B cell (primary cell): ENCODE data around the gene EPB41L4A. TPM values are rescaled to one million over a fixed set of nuclear protein-coding genes. Genes with fewer than 3 reads are reported as not detected.

Experiments used
- ATAC-seq: fragments of 200-7000 bp; cut with Tn5 transposase; one replicate; pipeline ENCODE4 v1.10.0; 2021; ENCODE audit warnings: low read depth, mild to moderate bottlenecking, moderate number of reproducible peaks, moderate library complexity
- CTCF ChIA-PET: fragments of 350-600 bp; sonication (Branson Sonifier 250); formaldehyde crosslinking; loops from one replicate; lab custom pipeline; 2021; ENCODE audit warnings: antibody characterized with exemption, inconsistent platforms; lab: Charles Lee
- POLR2A ChIA-PET: fragments of 350-600 bp; sonication (Branson Sonifier 250); formaldehyde crosslinking; loops from one replicate; lab custom pipeline; 2021; ENCODE audit warnings: antibody characterized with exemption; lab: Charles Lee
- DNase-seq: peaks from one replicate; pipeline ENCODE4 v3.0.0; 2013
- H2AFZ ChIP-seq: 2 replicates; pipeline ENCODE4 v1.6.1; 2012; ENCODE audit warnings: mild to moderate bottlenecking, low read depth, low read length; ENCODE audit not compliant: insufficient read depth, poor library complexity, severe bottlenecking
- H3K27ac ChIP-seq, 2 donors: 1 replicate in 1 of 2; 2 replicates in 1 of 2; pipeline ENCODE4 v1.5.1; 2012 to 2013; ENCODE audit warnings: low read length in 2 of 2, mild to moderate bottlenecking in 2 of 2, moderate library complexity in 1 of 2
- H3K27me3 ChIP-seq, 4 experiments: fragments of 200-600 bp in 1 of 4; sonication (generic) in 1 of 4; replicated peaks in 1 of 4; 1 replicate in 2 of 4; 2 replicates in 2 of 4; pipeline versions ENCODE4 v1.6.1 to v1.7.0; 2013 to 2016; ENCODE audit warnings: low read length in 3 of 4, mild to moderate bottlenecking in 2 of 4, mixed read lengths in 1 of 4, moderate library complexity in 1 of 4; ENCODE audit not compliant: insufficient read depth in 4 of 4, control insufficient read depth in 3 of 4; ENCODE audit errors: control extremely low read depth in 1 of 4
- H3K36me3 ChIP-seq, 2 experiments: replicated peaks in 1 of 2; 1 replicate in 1 of 2; 2 replicates in 1 of 2; pipeline versions ENCODE4 v1.6.1 to v1.7.1; 2013; ENCODE audit warnings: low read length in 1 of 2; ENCODE audit not compliant: insufficient read depth in 2 of 2, control insufficient read depth in 1 of 2; ENCODE audit errors: control extremely low read depth in 1 of 2, extremely low read depth in 1 of 2
- H3K4me1 ChIP-seq, 2 donors: fragments of 200-600 bp in 1 of 2; sonication (generic) in 1 of 2; 1 replicate in 1 of 2; 2 replicates in 1 of 2; pipeline versions ENCODE4 v1.5.1 to v1.6.1; 2013 to 2017; ENCODE audit warnings: low read length in 2 of 2; ENCODE audit not compliant: control insufficient read depth in 2 of 2, insufficient read depth in 2 of 2
- H3K4me2 ChIP-seq: replicated peaks from 2 replicates; pipeline ENCODE3; 2012; ENCODE audit warnings: mild to moderate bottlenecking, low read depth, low read length; ENCODE audit not compliant: poor library complexity, severe bottlenecking
- H3K4me3 ChIP-seq, 5 experiments: fragments of 200-600 bp in 1 of 5; sonication (generic) in 1 of 5; 1 replicate in 3 of 5; 2 replicates in 2 of 5; pipeline versions ENCODE4 v1.5.1 to v1.7.0; 2011 to 2016; ENCODE audit warnings: low read length in 4 of 5, mild to moderate bottlenecking in 4 of 5, low read depth in 2 of 5, control low read depth in 1 of 5, moderate library complexity in 1 of 5; ENCODE audit not compliant: insufficient read depth in 1 of 5; ENCODE audit errors: control extremely low read depth in 1 of 5, extremely low read depth in 1 of 5
- H3K79me2 ChIP-seq: fragments of 200-600 bp; sonication (generic); one replicate; pipeline ENCODE4 v1.6.0; 2016; ENCODE audit warnings: low read length; ENCODE audit not compliant: control insufficient read depth, insufficient read depth
- H3K9ac ChIP-seq: fragments of 200-600 bp; sonication (generic); 2 replicates; pipeline ENCODE4 v1.6.1; 2017; ENCODE audit warnings: mild to moderate bottlenecking, low read length, moderate library complexity
- H3K9me3 ChIP-seq, 3 donors: one replicate each; pipeline versions ENCODE4 v1.6.1 to v1.7.1; 2013; ENCODE audit warnings: low read length in 2 of 3; ENCODE audit not compliant: control insufficient read depth in 2 of 3, insufficient read depth in 1 of 3; ENCODE audit errors: control extremely low read depth in 1 of 3
- H4K20me1 ChIP-seq: 2 replicates; pipeline ENCODE4 v1.6.0; 2012; ENCODE audit warnings: mild to moderate bottlenecking, low read length; ENCODE audit not compliant: insufficient read depth, control insufficient read depth, poor library complexity, severe bottlenecking
- H3K27ac Mint-ChIP-seq: one replicate; pipeline ENCODE4 v1.8.0; 2021; ENCODE audit warnings: mixed read lengths
- H3K27me3 Mint-ChIP-seq: one replicate; pipeline ENCODE4 v1.8.0; 2021; ENCODE audit warnings: mixed read lengths
- H3K4me1 Mint-ChIP-seq: one replicate; pipeline ENCODE4 v1.8.0; 2021; ENCODE audit warnings: mixed read lengths
- H3K4me3 Mint-ChIP-seq: one replicate; pipeline ENCODE4 v1.8.0; 2021; ENCODE audit warnings: mixed read lengths
- H3K9me3 Mint-ChIP-seq: one replicate; pipeline ENCODE4 v1.8.0; 2022; ENCODE audit warnings: mixed read lengths; ENCODE audit not compliant: insufficient read depth
- CTCF ChIP-seq: fragments of 200-600 bp; IDR thresholded peaks from one replicate; pipeline ENCODE4 v1.8.0; 2022; ENCODE audit warnings: antibody characterized with exemption, mild to moderate bottlenecking
- EZH2 ChIP-seq: IDR thresholded peaks from 2 replicates; pipeline ENCODE4 v1.6.1; 2012; ENCODE audit warnings: borderline replicate concordance, low read depth, mild to moderate bottlenecking, moderate library complexity, low read length; ENCODE audit not compliant: insufficient read depth, poor library complexity, severe bottlenecking
- WGBS: methylation state at CpG from one replicate; pipeline ENCODE4 v1.1.5; 2013; ENCODE audit warnings: missing lambda C conversion rate; ENCODE audit not compliant: insufficient coverage; 5-methylcytosine and 5-hydroxymethylcytosine counted together
- intact Hi-C: fragments of 100-400 bp; cut with micrococcal nuclease; formaldehyde crosslinking; loops from one replicate; pipeline ENCODE4 v1.10.0; 2022
- polyA plus RNA-seq: library from polyadenylated mRNA; depleted of rRNA; stranded (reverse); fragments of >200 nt; gene quantifications from 2 replicates; pipeline ENCODE4 v1.2.3, GENCODE V29; 2012
- total RNA-seq, 2 donors: library from RNA; stranded (reverse); fragments of 120-200 nt in 1 of 2; gene quantifications; 1 replicate in 1 of 2; 2 replicates in 1 of 2; pipeline versions ENCODE4 v1.2.3 to v1.2.4, GENCODE V29; 2013 to 2022

The EPB41L4A gene
- total and polyA plus RNA-seq, 2 donors (not counting 1 experiment from before 2014, with no cell fraction given): 1.8 to 12.9 TPM

- intact Hi-C loops: no loop called here
- Histone ChIP-seq H3K27ac (no peak overlapping the region), H4K20me1 (no peaks in the 10 kb centered on the region), H3K9me3 (no peaks in the 10 kb centered on the region), H3K4me1 (peaks cover 4 to 7% of the 10 kb centered on the region in 2 donors), H3K27me3 (no peaks in the 10 kb centered on the region), H3K4me2 (no peak overlapping the region), H3K4me3 (no peak overlapping the region), H3K36me3 (no peaks in the 10 kb centered on the region), H3K79me2 (no peaks in the 10 kb centered on the region), H2AFZ (no peak overlapping the region), H3K9ac (no peak overlapping the region)
- Mint-ChIP-seq H3K27me3 (no peaks in the 10 kb centered on the region), H3K4me3 (no peak overlapping the region), H3K9me3 (no peaks in the 10 kb centered on the region), H3K27ac (no peak overlapping the region), H3K4me1 (peaks cover 11% of the 10 kb centered on the region)
- ChIA-PET CTCF (interaction anchor here (1.2 kb wide), 1 partner anchor 408 kb away, joined by 3 read pairs; no protein-coding TSS in a partner anchor), POLR2A (no interaction called here)
- ATAC-seq (no peak), DNase-seq (no peak)
- no peak for TF ChIP-seq EZH2
- no peak for TF ChIP-seq CTCF
- WGBS: no CpG with 5 or more reads among the region's 2 CpGs
These were observed 68.5 kb downstream of the EPB41L4A start for GRCh38 chr5:112350626-112351025.

GRCh38 chr5:112349371-112349770 lies 69.7 kb downstream of the EPB41L4A start:
- no peaks in the 10 kb centered on the region for H3K9me3 ChIP-seq
- peaks cover 4 to 7% of the 10 kb centered on the region in 2 donors for H3K4me1 ChIP-seq
- H3K79me2 ChIP-seq: no peaks in the 10 kb centered on the region
- ATAC-seq (no peak), DNase-seq (no peak)
- H3K4me2 ChIP-seq: no peak overlapping the region
- no peaks in the 10 kb centered on the region for H3K36me3 ChIP-seq
- POLR2A ChIA-PET: no interaction called here
- no peak overlapping the region for H3K27ac Mint-ChIP-seq
- no peak overlapping the region for H3K27ac ChIP-seq
- no peaks in the 10 kb centered on the region for H3K27me3 Mint-ChIP-seq
- 87% methylated on average over 3 of the region's 3 CpGs for WGBS
- H4K20me1 ChIP-seq: no peaks in the 10 kb centered on the region
- no peak overlapping the region for H2AFZ ChIP-seq
- H3K4me3 Mint-ChIP-seq: no peak overlapping the region
- H3K27me3 ChIP-seq: no peaks in the 10 kb centered on the region
- intact Hi-C loops: no loop called here
- H3K4me3 ChIP-seq: no peak overlapping the region
- peaks cover 8% of the 10 kb centered on the region for H3K4me1 Mint-ChIP-seq
- CTCF ChIA-PET: no interaction called here
- no peak overlapping the region for H3K9ac ChIP-seq
- no peak for TF ChIP-seq EZH2
- TF ChIP-seq CTCF: no peak
- H3K9me3 Mint-ChIP-seq: no peaks in the 10 kb centered on the region
